GM19397 (cell line): ENCODE data around the gene RNF130.

Experiments used
- ATAC-seq: cut with Tn5 transposase; IDR thresholded peaks from one replicate; pipeline ENCODE4 v1.9.1; 2021; ENCODE audit warnings: mild to moderate bottlenecking, moderate library complexity; ENCODE audit not compliant: unreplicated experiment

The RNF130 gene

DNA sequence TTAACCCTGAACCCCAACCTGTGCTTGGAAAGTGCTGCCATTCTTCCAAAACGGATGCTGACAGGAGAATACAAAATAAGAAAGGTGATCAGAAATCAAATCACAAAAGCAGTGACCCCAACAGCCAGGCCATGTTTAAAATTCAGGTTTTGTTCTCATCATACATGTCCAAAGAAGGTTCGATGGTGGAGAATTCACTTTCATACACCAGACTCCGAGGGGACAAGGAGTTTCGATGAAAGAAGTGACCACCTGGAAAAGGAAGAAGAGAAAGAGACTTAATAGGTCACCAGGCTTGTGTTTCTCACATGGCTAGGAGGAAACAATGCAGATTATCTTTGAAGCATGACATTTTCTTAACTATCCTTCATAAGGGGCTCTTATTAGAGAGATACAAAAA lies 151.4 kb downstream of the RNF130 start:
- no peak for ATAC-seq

DNA sequence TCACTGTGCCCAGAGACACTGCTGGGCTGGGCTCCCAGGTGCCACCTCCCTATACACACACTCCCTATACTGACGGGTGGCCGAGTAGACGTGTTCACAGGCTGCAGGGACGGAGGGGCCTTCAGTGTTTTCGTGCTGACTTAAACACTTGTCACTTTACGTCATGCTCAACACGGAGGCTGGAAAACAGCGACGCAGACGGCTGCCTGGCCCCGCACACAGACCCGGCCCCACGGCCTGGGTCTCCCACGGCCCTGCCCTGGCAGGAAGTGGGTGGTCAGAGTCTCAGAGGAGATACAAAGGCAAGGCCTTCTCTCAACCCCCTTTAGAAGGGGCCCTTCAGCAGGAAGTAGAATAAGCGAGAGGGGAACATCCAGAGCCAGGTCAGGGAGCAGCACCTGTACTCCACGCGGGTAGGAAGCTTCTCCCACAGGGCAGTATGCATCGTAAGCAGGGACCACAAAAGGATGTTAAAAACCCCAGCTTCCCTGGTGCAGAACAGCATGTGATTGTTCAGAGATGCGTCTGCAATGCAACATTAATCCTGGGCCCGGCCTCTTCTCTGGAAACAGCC lies 152.0 kb downstream of the RNF130 start:
- no peak for ATAC-seq

DNA sequence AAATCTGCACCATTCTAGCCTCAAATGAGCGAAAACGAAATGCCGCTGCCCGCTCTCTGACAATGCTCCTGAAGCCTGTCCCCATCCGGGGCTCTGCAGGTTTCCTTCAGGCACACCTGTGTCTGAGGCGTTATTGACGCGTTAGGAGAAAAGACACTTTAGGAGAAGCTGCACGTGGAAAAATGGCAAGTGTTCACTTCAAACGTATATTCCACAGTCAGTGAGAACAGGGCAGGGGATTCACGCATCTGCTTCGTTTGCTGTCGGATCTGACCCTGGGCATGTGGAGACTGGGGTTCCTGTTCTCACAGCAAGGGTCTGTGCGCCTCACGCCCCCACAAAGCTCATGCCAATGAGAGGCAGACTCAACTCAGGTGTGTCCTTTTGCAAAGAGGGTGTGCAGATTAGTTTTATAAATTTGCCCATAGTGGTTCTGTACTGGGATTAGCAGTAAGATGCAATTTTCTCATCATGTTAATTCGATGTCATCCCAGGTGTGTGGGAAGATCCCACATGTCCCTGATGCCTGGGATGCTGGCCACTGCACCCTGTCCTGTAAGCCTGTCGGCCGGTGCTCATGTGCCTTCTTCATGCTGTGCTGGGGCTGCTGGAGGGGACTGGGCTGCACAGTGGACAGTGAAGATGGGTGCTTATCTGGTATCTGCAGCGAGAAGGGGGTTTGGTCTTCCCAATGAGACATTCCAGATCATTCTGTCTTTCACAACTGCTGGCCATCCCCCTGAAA lies 152.6 kb downstream of the RNF130 start:
- no peak for ATAC-seq

DNA sequence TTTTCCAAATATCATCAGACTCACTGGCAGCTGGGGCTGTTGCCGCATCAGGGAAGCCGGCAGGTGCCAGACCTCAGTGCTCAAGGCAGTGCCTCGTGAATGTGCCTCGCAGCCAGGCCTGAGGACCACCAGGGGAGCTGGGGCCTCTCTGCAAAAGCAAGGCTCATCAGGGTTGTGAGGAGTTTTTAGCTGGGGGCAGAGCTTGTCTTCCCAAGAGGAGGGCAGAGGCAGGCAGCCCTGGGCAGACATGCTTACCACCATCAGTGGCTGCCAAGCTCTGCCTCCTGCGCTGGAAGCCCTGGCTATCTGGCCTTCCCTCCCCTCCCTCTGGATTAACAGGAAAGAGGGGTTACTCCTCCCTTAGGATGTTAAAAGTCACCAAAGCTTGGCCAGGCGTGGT lies 155.0 kb downstream of the RNF130 start:
- no peak for ATAC-seq

DNA sequence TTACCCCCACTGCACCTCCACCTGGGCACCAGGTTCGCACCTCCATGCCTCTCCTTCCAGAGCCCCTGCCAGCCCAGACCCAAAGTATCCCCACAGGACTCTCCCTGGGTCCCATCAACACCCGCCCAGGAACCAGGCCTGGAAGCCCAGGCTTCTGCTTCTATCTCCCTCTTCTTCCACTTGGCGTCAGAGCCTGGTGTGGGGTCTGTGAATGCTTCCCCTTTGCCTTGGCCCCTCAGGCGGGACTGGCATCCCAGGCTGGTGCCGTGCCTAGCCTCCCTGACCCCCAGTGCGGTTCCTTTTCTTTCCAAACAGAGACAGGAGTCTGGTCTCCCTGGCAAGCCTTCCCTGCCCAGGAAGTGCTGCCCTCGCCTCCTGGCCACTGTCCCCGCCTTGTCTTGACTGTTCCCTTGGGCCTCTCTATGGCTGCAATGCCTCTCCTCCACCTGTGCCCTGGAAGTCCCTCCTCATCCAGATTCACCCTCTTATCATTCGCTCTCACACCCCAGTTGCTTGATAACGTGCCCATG lies 156.1 kb downstream of the RNF130 start:
- no peak for ATAC-seq

DNA sequence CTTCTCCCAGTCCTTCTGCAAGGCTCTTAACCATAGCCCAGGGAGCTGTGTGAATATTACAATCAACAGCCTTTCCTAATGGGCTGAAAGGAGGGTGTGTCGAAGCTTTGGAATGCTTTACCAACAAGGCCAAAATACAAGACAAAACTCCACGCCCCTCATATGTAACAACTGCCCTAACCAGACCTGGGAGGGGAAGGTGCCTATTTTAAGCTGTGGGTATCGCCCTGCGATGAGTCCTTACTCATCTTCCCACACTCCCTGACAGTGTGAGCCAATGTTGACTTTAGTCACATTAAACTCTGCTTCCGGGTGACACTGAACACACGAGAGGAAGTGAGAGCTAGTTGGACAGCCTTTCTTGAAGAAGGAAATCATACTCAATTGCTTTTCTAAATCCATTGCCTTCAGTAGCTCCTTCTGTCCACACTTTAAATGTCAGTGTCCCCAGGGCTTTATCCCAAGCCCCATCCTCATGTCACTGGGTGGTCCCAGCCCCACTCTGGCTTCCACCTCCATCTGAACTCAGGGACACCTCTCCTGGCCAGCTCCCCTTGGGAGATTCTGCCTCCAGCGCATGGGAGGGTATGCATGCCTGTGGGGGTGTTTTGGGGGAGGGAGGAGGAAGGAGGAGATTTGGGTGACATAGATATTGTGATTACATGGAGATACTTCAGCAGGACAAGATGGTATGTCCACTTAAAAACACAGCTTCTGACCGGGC lies 157.4 kb downstream of the RNF130 start:
- ATAC-seq, result no peak

DNA sequence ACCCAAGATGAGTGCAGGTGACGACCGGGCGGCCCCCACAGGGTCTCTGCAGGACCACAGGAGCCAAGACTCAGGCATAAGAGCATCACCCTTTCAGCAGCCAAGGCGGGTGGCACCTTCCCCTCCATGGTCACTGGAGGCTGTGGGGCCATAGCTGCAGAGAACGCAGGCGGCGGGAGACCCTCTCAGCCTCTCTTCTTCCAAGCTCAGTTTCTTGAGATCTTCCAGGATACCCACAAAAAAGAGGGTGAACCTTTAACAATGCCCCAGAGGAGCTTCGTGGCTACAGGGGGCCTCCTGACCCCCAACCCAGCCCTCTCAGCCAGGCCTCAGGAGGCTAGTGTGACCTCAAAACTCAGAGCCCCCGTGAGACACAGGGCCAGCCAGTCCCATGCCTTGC lies 158.1 kb downstream of the RNF130 start:
- no peak for ATAC-seq

DNA sequence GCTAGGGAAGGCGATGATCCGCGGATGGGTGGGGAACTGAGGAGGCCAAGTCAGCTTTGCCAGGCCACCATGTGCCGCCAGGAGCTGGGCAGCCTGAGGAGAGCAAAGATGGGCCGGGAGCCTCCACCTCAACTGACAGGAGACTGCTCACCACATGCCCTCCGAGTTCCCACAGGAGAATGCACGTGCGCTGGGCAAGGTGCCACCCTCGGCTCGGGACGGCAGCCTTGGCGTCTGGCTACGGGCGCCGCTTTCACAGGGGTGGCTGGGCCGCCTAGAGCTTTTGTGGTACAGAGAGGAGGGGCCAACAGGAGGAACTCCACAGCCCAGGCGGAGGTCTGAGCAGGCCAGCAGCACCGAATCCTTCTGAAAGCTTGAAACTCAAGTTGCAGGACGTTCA lies 158.6 kb downstream of the RNF130 start:
- ATAC-seq, result no peak

DNA sequence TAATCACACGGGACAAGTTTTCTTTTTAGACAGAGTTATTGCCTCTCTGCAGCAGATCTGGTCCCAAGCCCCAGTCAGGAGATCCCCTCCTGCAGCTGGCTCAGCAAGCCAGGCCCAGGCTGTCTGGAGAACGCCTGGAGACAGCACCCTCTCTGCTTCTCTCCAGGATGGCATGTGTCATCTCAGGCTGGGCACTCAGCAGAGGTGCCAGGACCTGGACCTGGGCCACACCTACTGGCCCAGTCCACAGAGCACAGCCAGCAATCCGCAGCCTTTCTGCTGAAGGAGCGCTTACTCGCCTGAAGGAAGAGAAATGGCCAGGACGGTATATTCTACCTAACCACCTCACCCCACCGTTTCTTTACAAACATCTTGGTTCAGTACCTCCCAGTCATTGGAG lies 159.2 kb downstream of the RNF130 start:
- ATAC-seq, result no peak

DNA sequence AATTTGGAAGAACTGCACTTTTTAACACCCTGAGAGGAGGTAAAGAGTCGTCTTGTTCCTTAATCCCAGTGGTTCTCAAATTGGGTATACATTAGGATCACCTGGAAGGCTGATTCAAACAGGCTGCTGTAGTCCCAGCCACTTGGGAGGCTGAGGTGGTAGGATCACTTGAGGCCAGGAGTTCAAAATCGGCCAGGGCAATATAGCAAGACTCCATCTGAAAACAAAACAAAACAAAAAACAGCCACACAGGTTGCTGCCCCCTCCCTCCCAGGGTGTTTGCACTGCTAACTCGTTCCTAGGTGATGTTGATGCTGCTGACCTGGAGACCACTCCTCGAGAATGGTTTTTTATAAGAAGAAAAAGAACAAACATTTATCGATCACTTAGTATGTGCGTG lies 162.3 kb downstream of the RNF130 start:
- no peak for ATAC-seq

DNA sequence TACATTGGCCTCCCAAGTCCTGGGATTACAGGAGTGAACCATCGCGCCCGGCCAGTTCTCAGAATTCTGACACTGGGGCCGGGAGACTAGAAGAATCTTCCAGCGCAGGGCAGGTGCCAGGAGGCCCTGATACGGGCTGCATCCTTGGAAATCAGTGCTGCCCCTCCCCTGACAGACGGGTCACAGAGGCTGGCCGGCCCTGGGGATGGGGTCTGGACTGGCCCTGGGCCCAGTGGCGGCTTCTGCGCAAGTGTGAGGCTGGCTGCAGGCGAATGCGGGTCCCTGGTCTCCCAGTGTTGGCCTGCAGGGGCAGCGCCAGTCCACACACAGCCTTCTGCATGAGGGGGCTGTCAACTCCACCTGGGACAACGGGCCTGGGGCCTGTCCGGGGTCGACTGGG lies 163.0 kb downstream of the RNF130 start:
- ATAC-seq, result no peak

DNA sequence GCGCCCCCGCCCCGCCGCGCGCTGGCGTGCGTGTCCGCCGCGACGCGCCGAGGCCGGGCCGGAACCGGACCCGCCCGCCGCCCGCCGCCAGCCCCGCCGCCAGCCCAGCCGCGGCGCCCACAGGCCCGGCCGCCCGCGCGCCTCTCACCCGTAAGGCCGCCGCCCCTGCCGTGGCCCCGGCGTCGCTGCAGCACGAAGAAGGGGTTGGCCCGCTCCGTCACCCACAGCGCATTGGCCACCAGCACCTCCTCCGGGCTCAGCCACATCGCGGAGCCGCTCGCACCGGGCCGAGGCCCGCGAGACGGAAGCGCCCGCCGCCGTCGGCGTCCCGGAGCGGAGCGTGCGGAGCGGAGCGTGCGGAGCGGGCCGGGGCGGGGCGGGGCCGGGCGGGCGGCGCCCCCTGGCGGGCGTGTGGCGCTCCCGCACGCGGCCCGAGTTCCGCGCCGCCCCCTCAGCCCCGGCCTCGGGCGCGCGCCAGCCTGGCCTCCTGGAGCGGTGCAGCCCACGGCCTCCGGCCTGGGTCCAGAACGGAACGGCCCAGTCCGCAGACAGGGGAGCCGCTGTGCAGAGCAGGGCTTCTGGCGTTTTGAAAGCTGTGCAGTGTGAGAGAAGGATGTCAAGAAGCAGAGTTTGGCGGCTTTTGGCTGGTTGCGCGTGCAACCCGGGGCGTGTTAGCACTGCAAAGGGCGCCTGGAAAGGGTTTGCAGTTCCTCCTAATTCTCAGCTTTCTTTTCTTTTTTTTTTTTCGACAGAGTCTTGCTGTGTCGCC lies 163.8 kb downstream of the RNF130 start, which contains the start of gene TBC1D9B:
TSS of gene TBC1D9B (minus strand) at position 342 of the 769 bp plus-strand sequence. CDS start at position 266, 76 bp downstream.
- peak; percentile 89 for ATAC-seq

DNA sequence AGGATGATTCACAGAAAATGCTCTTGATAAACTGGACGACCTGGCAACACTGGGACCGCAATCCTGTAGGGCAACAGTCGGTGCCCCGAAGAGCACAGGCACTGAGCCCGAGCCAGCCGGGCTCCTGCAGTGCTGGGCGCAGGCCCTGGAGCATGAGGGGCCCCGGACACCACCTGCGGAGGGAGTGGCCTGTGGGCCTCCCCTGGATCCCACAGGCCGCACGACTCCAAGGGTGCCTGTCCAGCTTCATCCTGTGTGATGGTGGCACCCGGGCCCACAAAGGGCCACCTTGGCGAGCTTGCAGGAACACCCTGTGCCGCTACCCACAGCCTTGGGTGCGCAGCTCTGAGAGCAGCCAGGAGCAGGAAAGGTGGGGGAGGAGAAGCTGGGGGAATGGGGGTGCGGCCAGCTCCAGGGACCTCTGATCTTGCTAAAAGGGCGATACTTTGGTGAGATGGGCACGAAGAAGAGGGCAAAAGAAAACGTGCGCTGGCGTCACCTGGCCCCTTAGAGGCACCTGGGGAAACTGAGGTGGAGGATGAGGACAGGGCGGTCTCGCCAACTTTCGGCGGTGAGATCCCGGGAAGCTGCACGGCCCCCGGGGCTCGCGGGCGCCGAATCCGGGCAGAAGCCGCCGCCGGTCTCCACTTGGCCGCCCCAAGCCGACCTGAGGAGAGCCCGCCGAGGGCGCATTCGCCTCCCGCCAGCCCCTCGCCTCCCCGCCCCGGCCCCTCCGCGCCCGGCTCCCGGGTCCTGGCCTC lies 164.6 kb downstream of the RNF130 start:
- no peak for ATAC-seq

DNA sequence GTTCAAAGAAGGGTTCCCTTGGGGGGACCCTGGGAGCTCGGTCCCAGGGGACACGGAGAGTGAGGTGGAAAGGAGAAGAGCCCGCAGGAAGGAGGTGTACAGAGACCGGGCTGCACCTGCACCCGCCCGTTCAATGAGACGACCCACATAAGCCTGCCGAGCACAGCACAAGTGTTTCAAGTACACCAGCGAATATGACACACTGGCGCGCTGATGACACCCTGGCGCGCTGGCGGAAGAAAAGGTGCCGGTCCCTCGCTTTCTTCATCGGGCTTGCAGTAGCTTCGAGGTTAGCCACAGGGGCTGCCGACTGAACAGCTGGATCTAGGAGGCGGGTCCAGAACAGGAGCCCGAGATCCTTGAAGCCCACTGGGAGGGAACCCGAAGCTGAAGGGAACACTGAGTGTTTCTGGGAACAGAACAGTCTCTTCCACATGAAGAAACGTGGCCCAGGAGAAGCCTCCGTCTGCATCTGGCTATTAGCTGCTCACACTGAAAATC lies 165.2 kb downstream of the RNF130 start:
- no peak for ATAC-seq

DNA sequence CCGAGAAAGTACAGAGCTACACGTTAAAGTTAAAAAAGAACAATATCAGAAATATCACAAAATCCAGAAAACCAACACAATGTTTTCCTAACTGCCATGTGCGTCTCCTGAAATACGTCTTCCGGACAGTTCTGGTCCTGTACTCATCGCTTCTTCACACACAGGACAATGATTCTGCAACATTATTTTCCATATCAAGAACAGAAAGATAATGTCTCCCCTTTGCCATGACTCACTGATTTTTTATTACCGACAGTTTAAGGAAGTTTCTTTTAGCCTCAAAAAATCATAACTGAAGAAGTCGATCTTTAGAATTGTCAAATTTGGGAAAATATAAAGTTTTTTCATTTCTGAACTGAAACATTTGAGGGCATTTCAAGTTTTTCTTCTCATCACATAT lies 166.4 kb downstream of the RNF130 start:
- ATAC-seq, result no peak
